GM18498 (cell line): ENCODE data around the gene ANKRD34A.

ENCODE experiments used
- ATAC-seq: cut with Tn5 transposase; IDR thresholded peaks from one replicate; pipeline ENCODE4 v1.9.1; 2021; ENCODE audit warnings: mild to moderate bottlenecking, moderate library complexity; ENCODE audit not compliant: unreplicated experiment

Gene ANKRD34A

DNA sequence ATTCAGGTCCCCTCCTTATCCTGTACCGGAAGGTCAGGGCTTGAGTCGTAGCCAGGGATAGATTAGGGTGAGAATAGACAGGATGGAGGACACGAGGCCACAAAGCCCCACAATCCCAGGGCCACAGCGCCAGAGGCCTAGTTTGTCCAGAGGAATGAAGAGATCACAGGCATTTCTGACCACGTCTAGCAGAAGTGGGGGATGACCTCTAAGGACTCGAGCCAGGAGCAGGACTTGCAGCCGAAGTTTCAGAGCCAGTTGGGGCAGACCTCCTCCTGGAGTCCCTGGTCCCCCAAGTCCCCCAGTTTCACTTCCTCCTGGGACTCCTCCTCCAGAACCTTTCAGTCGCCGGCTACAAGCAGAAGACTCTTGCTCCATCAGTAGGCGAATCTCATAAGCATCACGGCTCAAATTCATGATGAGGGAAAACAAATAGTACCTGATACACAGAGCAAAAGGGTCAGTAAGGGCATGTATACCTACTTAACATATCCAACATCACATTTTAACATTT, 52.2 kb downstream of the ANKRD34A start:
- no peak for ATAC-seq
